ENCODE measurements around the gene FOXN4.

FOXN4 gene

DNA sequence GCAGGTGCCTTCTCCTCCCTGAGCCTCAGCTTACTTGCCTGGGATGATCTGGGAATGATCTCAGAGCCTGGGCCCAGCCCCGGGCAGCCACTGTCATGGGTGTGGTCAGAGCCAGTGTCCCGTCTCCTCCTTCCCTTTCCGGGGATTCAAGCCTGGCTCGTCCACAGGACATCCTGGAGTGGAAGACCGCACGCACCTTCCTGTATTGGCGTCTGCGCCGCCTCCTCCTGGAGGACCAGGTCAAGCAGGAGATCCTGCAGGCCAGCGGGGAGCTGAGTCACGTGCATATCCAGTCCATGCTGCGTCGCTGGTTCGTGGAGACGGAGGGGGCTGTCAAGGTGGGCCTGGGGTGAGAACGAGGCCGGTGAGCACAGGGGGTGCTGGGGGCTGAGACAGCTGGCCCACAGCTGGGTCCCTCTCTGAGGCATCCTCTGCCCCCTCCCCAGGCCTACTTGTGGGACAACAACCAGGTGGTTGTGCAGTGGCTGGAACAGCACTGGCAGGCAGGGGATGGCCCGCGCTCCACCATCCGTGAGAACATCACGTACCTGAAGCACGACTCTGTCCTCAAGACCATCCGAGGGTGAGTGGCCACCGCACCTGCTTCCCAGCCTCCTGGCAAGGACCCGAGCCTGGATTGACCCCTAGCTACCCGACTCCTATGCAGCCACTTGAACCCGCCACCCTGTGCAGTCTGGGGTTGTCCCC lies 44.0 kb downstream of the FOXN4 start:
- no peak for DNase-seq (ENCODE audit: low read depth in 2 of 2)
- H3K4me3 ChIP-seq (replicated peaks in 1 of 2; ENCODE audit: low read depth in 2 of 2, low read length in 2 of 2), result no peak overlapping the region
- TF ChIP-seq, protein P1, sequence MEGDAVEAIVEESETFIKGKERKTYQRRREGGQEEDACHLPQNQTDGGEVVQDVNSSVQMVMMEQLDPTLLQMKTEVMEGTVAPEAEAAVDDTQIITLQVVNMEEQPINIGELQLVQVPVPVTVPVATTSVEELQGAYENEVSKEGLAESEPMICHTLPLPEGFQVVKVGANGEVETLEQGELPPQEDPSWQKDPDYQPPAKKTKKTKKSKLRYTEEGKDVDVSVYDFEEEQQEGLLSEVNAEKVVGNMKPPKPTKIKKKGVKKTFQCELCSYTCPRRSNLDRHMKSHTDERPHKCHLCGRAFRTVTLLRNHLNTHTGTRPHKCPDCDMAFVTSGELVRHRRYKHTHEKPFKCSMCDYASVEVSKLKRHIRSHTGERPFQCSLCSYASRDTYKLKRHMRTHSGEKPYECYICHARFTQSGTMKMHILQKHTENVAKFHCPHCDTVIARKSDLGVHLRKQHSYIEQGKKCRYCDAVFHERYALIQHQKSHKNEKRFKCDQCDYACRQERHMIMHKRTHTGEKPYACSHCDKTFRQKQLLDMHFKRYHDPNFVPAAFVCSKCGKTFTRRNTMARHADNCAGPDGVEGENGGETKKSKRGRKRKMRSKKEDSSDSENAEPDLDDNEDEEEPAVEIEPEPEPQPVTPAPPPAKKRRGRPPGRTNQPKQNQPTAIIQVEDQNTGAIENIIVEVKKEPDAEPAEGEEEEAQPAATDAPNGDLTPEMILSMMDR (IDR thresholded peaks at IDR 0.05; ENCODE audit: low read depth, low read length), result no peak

DNA sequence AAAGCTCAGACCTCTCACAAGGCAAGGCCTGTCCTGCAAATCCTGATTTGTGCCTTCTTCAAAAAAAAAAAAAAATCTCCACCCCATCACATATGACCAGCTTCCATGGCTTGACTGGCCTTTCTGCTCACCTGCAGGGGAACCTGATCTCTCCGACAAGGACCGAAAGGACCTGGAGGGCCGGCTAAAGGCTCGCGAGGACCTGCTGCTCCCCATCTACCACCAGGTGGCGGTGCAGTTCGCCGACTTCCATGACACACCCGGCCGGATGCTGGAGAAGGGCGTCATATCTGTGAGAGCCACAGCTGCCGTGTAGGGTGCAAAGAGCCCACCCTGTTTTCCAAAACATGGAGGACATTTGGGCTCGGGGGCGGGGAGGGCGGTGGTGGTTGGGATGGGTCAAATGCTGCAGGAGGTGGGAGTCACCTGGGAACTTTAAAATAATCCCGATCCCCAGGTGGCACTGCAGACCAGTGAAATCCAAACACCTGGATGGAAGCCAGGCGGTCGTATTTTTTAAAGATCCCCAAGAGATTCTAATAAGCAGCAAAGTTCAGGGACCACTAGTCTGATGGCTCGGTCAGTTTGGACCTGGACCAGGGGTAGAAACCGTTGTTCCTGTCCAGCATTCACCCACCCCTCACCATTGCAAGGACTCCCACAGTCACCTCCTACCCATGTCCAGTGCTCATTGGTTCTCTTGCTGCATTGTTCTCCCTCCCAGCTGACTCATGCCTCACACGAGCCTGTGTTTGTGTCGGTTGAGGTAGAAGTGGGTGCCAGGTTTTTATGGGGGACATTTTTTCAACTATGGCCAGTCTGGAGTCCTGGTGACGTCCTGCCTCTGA lies 44.8 kb downstream of the FOXN4 start:
- DNase-seq (ENCODE audit: low read depth in 2 of 2), result peak; percentile 68 to 70
- TF ChIP-seq, protein P1 (IDR thresholded peaks at IDR 0.05; ENCODE audit: low read depth, low read length), result peak; percentile 92
- no peak overlapping the region for H3K4me3 ChIP-seq (replicated peaks in 1 of 2; ENCODE audit: low read depth in 2 of 2, low read length in 2 of 2)

DNA sequence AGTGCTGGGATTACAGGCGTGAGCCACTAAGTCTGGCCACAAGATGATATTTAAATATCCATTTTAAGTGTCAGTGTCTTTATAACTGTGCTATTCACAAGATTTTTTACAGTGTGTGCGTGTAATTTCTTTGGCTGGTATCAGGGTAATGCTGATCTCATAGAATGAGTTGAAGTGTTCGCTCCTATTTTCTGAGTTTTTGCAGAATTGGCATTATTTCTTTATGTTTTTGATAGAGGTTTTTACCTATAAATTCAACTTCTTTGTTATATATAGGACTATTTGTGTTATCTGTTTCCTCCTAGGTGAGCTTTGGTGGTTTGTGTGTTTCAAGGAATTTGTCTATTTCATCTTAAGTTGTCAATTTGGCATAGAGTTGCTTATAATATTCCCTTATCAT lies 45.6 kb downstream of the FOXN4 start:
- no peak for DNase-seq (ENCODE audit: low read depth in 2 of 2)
- H3K4me3 ChIP-seq (replicated peaks in 1 of 2; ENCODE audit: low read depth in 2 of 2, low read length in 2 of 2), result no peak overlapping the region
- TF ChIP-seq, protein P1 (IDR thresholded peaks at IDR 0.05; ENCODE audit: low read depth, low read length), result no peak

DNA sequence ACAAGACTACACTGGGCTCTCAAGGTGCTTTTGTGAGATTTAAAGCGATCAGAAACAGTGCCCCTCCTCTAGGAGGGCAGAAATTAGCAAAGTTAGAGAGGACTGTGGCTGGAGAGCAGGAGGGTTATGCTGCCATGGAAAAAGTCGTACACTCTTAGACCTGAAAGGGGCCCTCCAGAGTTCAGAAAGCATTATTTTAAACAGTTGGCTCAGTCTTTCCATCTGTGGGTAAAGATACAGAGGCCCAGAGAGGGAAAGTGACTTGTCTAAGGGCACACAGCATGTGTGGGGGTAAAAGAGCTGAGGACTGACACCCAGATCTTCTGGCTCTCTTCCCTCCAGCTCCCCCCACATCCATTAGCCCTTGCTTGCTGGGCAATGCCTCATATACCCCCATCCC lies 47.1 kb downstream of the FOXN4 start:
- no peak overlapping the region for H3K4me3 ChIP-seq (replicated peaks in 1 of 2; ENCODE audit: low read depth in 2 of 2, low read length in 2 of 2)
- DNase-seq (ENCODE audit: low read depth in 2 of 2), result no peak
- TF ChIP-seq, protein P1 (IDR thresholded peaks at IDR 0.05; ENCODE audit: low read depth, low read length), result no peak

DNA sequence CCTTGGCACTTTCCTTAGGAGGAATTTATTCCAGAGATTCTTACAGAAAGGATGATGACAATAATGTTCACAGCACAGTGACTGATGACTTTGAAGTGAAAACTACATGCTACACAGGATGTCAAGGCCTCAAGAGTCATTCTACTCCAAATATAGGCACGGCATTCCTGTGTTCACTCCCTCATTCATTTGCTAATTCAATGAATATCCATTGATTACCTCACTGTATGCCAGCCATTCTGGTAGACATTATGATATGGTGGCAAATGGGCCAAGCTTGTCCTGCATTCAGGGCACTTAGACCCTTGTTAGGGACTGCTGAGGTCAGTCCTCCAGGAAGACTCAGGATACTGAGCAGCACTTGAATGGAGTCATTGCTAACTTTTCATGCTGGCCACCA lies 48.0 kb downstream of the FOXN4 start:
- TF ChIP-seq, protein P1 (IDR thresholded peaks at IDR 0.05; ENCODE audit: low read depth, low read length), result no peak
- H3K4me3 ChIP-seq (replicated peaks in 1 of 2; ENCODE audit: low read depth in 2 of 2, low read length in 2 of 2), result no peak overlapping the region
- DNase-seq (ENCODE audit: low read depth in 2 of 2), result no peak

DNA sequence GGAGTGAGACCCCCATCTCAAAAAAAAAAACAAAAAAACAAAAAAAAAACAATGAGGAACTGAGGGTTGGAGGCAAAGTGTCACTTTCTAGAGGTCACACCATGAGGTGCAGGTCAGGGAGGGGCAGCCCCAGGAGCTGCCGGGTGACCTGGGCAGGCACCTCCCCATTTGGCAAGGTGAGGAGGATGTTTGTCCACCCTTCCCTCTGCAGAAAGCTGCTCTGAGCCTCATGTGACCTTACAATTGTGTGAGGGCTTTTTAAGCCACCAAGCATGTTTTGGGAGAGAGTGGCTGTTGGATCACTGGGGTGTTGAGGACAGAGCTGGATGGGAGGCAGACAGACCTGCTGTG lies 49.6 kb downstream of the FOXN4 start:
- DNase-seq (ENCODE audit: low read depth in 2 of 2), result no peak
- no peak overlapping the region for H3K4me3 ChIP-seq (replicated peaks in 1 of 2; ENCODE audit: low read depth in 2 of 2, low read length in 2 of 2)
- TF ChIP-seq, protein P1 (IDR thresholded peaks at IDR 0.05; ENCODE audit: low read depth, low read length), result no peak
